NOMO-1 treated with DMSO at 0.1 percent for 48 hours (cell line): ENCODE results near the gene SEC24A.
"Not testable (repeated sequence)": the region's sequence is repeated elsewhere in the genome, so short reads cannot be mapped to it uniquely, and the experiment has no call there.

Experiments
- DNase-seq: peaks from one replicate; lab custom pipeline; 2025; ENCODE audit not compliant: unreplicated experiment; lab: John Stamatoyannopoulos, UW

SEC24A gene

GRCh38 chr5:134648425-134649162 lies at the start of gene SEC24A:
Gene SEC24A (plus strand): TSS chr5:134648785. CDS start chr5:134649077, 292 bp downstream.
- DNase-seq, result peak; percentile 87

GRCh38 chr5:134599820-134600219 lies 48.8 kb upstream of the SEC24A start:
- DNase-seq, result not testable (repeated sequence)

- DNase-seq, result no peak
These were observed 48.0 kb upstream of the SEC24A start for GRCh38 chr5:134600600-134600999.

- DNase-seq, result no peak
These were observed 45.5 kb upstream of the SEC24A start for GRCh38 chr5:134603059-134603458.

GRCh38 chr5:134604908-134605307 lies 43.7 kb upstream of the SEC24A start:
- no peak for DNase-seq

- no peak for DNase-seq
These were observed 41.9 kb upstream of the SEC24A start for GRCh38 chr5:134606726-134607125.

- no peak for DNase-seq
These were observed 40.0 kb upstream of the SEC24A start for GRCh38 chr5:134608555-134608954.

GRCh38 chr5:134609232-134609851 lies 39.2 kb upstream of the SEC24A start:
- peak; percentile 5 for DNase-seq

- DNase-seq, result no peak
These were observed 37.9 kb upstream of the SEC24A start for GRCh38 chr5:134610725-134611124.

- DNase-seq, result no peak
These were observed 37.1 kb upstream of the SEC24A start for GRCh38 chr5:134611515-134611914.

- DNase-seq, result no peak
These were observed 34.0 kb upstream of the SEC24A start for GRCh38 chr5:134614450-134615085.

- DNase-seq, result no peak
These were observed 28.0 kb upstream of the SEC24A start for GRCh38 chr5:134620634-134621033.

GRCh38 chr5:134625559-134625958 lies 23.0 kb upstream of the SEC24A start:
- DNase-seq, result no peak

- peak; percentile 48 for DNase-seq
These were observed 22.1 kb upstream of the SEC24A start for GRCh38 chr5:134626369-134627014.

- no peak for DNase-seq
These were observed 14.4 kb upstream of the SEC24A start for GRCh38 chr5:134634227-134634626.

GRCh38 chr5:134635366-134635765 lies 13.2 kb upstream of the SEC24A start:
- not testable (repeated sequence) for DNase-seq

GRCh38 chr5:134637116-134637721 lies 11.4 kb upstream of the SEC24A start:
- DNase-seq, result no peak

- no peak for DNase-seq
These were observed 9.8 kb upstream of the SEC24A start for GRCh38 chr5:134638760-134639201.

- DNase-seq, result no peak
These were observed 5.6 kb upstream of the SEC24A start for GRCh38 chr5:134642931-134643530.

GRCh38 chr5:134647750-134648424 lies 698 bp upstream of the SEC24A start:
- DNase-seq, result peak; percentile 92
